ENCODE measurements around the gene KCNQ4. TPM values are rescaled to one million over a fixed set of nuclear protein-coding genes. Genes with fewer than 3 reads are reported as not detected.

KCNQ4 gene
- total RNA-seq (ENCODE audit: low replicate concordance): 0.87 TPM in 1 of 2 replicates, not detected in the other

GRCh38 chr1:40783001-40783905 is at the start of gene KCNQ4:
Gene KCNQ4 (plus strand): TSS chr1:40783787. CDS start chr1:40784094, 307 bp downstream.
- peak within 1 kb of the TSS; percentile 94 for H2AFZ ChIP-seq (replicated peaks)
- no peak within 1 kb of the TSS for H3K9ac ChIP-seq
- peaks cover 3% of the 10 kb centered on the region for H3K9me3 Mint-ChIP-seq
- peak; percentile 91 for DNase-seq (ENCODE audit: low spot score)
- H4K20me1 ChIP-seq (ENCODE audit: low read depth): peaks cover 8% of the 10 kb centered on the region
- peaks cover 22% of the 10 kb centered on the region for H3F3A ChIP-seq (ENCODE audit: low read depth)
- peak within 1 kb of the TSS; percentile 73 for H3K4me2 ChIP-seq
- peaks cover 21% of the 10 kb centered on the region for H3K27me3 Mint-ChIP-seq (ENCODE audit: insufficient read depth, low read depth)
- no peaks in the 10 kb centered on the region for H3K9me3 ChIP-seq (ENCODE audit: low read depth)
- no peak for TF ChIP-seq CTCF (IDR thresholded peaks at IDR 0.05)
- no peak for TF ChIP-seq EZH2phosphoT487 (IDR thresholded peaks at IDR 0.05)
- TF ChIP-seq EZH2 (IDR thresholded peaks at IDR 0.05): peak; percentile 24
- H3K4me1 Mint-ChIP-seq: peaks cover 28% of the 10 kb centered on the region
- H3K27me3 ChIP-seq: peaks cover 54% of the 10 kb centered on the region
- H3K4me3 Mint-ChIP-seq: peak within 1 kb of the TSS; percentile 87
- peaks cover 16% of the 10 kb centered on the region for H3K4me1 ChIP-seq
- peaks cover 5% of the 10 kb centered on the region for H3K36me3 Mint-ChIP-seq
- H3K79me2 ChIP-seq (ENCODE audit: low read depth): no peaks in the 10 kb centered on the region
- no peaks in the 10 kb centered on the region for H3K36me3 ChIP-seq
- peak within 1 kb of the TSS; percentile 55 for H3K4me3 ChIP-seq
- H3K27ac ChIP-seq: no peak within 1 kb of the TSS
- H3K27ac Mint-ChIP-seq: peak within 1 kb of the TSS; percentile 19

GRCh38 chr1:40734882-40735628 is 48.5 kb upstream of the KCNQ4 start:
- Histone ChIP-seq H3K9ac (no peak overlapping the region), H2AFZ (replicated peaks) (no peak overlapping the region), H4K20me1 (ENCODE audit: low read depth) (peaks cover 48% of the 10 kb centered on the region), H3K9me3 (ENCODE audit: low read depth) (no peaks in the 10 kb centered on the region), H3K4me3 (no peak overlapping the region), H3K27ac (no peak overlapping the region), H3F3A (ENCODE audit: low read depth) (no peaks in the 10 kb centered on the region), H3K4me1 (peaks cover 12% of the 10 kb centered on the region), H3K36me3 (no peaks in the 10 kb centered on the region), H3K4me2 (no peak overlapping the region), H3K27me3 (no peaks in the 10 kb centered on the region), H3K79me2 (ENCODE audit: low read depth) (peaks cover 81% of the 10 kb centered on the region)
- H3K27me3 Mint-ChIP-seq (ENCODE audit: insufficient read depth, low read depth): peaks cover 3% of the 10 kb centered on the region
- peaks cover 25% of the 10 kb centered on the region for H3K36me3 Mint-ChIP-seq
- TF ChIP-seq CTCF (IDR thresholded peaks at IDR 0.05): no peak
- no peak for TF ChIP-seq EZH2 (IDR thresholded peaks at IDR 0.05)
- no peak for TF ChIP-seq EZH2phosphoT487 (IDR thresholded peaks at IDR 0.05)
- H3K4me1 Mint-ChIP-seq: peaks cover 12% of the 10 kb centered on the region
- H3K27ac Mint-ChIP-seq: no peak overlapping the region
- DNase-seq (ENCODE audit: low spot score): no peak
- H3K9me3 Mint-ChIP-seq: peaks cover 3% of the 10 kb centered on the region
- no peak overlapping the region for H3K4me3 Mint-ChIP-seq

DNA sequence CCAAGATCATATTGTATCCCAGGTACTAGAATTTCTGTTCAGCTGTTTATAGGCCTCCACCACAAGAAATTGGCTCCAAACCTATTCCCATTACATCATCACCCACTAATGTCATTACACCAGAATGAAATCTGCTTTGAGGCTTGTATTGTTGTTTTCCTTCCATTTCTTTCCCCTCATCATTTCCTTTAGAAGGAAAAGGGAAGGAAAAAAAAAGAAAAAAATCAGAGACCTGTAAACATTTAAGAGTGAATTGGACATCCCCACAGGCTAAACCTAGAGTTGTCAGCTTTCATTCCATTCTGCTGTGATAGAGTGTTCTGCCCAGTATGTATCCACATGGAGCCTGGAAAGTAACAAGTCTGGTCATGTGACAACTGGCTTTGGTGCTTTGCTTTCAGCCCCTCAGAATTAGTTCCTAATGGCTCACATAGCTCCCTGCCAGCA is 47.5 kb upstream of the KCNQ4 start:
- Histone ChIP-seq H3K36me3 (no peaks in the 10 kb centered on the region), H2AFZ (replicated peaks) (no peak overlapping the region), H3K9me3 (ENCODE audit: low read depth) (no peaks in the 10 kb centered on the region), H3K27ac (no peak overlapping the region), H3K4me3 (no peak overlapping the region), H3K79me2 (ENCODE audit: low read depth) (peaks cover 71% of the 10 kb centered on the region), H3K4me1 (peaks cover 12% of the 10 kb centered on the region), H3K9ac (no peak overlapping the region), H4K20me1 (ENCODE audit: low read depth) (peaks cover 46% of the 10 kb centered on the region), H3F3A (ENCODE audit: low read depth) (no peaks in the 10 kb centered on the region), H3K27me3 (no peaks in the 10 kb centered on the region), H3K4me2 (no peak overlapping the region)
- Mint-ChIP-seq H3K36me3 (peaks cover 22% of the 10 kb centered on the region), H3K27me3 (ENCODE audit: insufficient read depth, low read depth) (no peaks in the 10 kb centered on the region), H3K9me3 (no peaks in the 10 kb centered on the region), H3K4me3 (no peak overlapping the region), H3K27ac (no peak overlapping the region), H3K4me1 (peaks cover 12% of the 10 kb centered on the region)
- TF ChIP-seq EZH2phosphoT487 (IDR thresholded peaks at IDR 0.05): no peak
- no peak for TF ChIP-seq EZH2 (IDR thresholded peaks at IDR 0.05)
- TF ChIP-seq CTCF (IDR thresholded peaks at IDR 0.05): no peak
- peak; percentile 34 for DNase-seq (ENCODE audit: low spot score)

Measured in neural progenitor cell (in vitro differentiated cells).